Fibroblast of skin of left quadriceps (primary cell): ENCODE measurements around the gene GTF2I.
"Not testable (repeated sequence)": the region's sequence is repeated elsewhere in the genome, so short reads cannot be mapped to it uniquely, and the experiment has no call there.

Experiments
- DNase-seq, 2 experiments: peaks; one replicate each; pipeline ENCODE4 v3.0.0-alpha.2; 2013; ENCODE audit warnings: low read depth in 2 of 2

GTF2I gene

DNA sequence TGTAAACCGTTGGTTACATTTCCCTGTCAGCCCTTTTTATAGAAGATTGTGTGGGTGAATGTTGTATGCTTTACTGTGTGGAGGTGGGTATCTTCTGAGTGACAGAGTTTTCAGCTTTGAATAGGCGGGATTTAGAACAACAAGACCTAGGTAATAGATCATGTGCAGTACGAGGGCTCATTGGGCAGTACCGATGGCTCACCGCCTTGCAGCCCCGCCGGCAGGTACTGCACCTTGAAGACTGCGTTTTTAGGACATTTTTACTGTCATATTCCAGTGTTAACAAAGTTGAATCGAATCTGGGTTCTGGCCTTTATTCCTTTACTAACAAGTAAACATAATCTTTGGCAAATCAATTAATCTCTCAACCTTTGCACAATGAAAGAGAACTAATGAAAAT lies 60.4 kb downstream of the GTF2I start:
- DNase-seq, result no peak

DNA sequence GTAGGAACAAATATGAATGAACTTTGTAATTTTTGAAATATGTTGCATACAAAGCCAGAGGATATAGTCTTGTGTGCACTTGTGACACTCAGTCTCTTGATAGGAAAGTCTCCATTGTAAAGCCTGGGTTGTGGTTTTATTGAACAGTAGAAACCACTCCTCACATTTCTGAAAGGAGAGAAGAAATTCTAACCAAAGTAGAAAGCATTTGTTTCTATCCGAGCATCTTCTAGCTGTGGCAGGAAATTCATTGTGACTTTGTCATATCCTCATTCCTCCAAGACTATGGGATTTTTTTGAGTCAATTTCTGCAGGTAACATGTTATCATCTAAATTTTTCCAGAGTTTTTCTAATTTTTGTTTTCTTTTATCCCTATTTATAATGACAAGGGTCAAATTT lies 60.8 kb downstream of the GTF2I start:
- no peak for DNase-seq

DNA sequence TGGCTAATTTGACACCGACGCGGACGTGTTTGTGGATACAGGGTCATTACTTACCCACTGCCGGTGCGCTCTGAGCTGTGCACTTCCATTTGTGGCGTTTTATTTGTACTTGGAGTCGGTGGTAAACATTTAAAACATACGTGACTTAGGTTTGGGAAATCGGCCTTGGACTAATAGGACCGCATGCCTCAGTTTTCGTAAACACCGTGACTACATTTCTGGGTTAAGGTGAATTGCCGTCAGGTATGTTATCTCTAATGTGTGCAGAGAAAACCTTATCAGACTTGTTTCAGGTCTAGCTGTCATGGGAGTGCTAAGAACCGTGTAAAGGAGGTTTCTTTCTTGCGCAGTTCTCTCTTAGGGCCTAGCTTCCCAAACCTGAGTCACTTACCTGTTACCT lies 64.6 kb downstream of the GTF2I start:
- no peak for DNase-seq

DNA sequence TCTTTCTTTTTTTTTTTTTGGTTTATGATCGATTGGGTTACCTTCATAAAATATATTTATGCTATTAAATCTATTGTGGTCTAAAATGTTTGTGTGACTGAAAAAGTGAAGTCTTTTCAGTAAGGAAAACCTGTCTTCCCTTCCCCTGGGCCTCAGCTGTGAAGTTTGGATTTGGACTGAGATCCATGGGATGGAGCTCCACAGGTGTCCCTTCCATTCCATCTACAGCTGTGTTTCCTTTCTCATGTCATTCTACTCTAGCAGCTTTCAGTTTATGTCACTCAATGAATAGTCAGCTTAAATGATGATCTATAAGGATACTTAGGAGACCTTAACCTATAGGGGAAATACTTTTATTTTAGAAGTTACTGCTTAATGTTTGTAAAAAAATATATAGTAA lies 68.3 kb downstream of the GTF2I start:
- DNase-seq, result no peak

DNA sequence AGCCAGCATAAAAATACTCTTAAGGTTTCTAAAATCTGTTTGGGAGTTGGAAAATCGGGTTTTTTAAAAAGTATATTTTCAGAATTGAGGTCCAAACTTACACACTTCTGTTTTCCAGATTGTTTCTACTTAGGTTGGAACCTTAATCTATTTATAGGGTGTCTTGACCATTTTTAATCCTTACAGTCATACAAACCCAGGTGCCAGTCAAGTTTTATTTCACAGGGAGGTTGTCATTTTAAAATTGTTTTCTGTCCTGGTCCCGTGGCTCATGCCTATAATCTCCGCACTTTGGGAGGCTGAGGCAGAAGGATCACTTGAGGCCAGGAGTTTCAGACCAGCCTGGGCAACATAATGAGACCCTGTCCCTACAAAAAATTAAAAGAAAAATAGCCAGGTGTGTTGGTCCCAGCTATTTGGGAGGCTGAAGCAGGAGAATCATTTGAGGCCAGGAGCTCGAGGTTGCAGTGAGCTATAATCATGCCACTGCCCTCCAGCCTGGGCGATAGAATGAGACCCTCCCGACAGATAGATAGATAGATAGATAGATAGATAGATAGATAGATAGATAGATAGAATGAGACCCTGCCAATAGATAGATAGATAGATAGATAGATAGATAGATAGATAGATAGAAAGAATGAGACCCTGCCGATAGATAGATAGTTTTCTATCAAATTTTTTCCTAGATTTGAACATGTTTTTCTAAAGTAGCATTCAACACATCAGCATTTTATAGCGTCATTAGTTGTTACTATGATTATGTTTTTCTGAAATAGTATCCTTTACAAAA lies 69.0 kb downstream of the GTF2I start:
- DNase-seq, result no peak

DNA sequence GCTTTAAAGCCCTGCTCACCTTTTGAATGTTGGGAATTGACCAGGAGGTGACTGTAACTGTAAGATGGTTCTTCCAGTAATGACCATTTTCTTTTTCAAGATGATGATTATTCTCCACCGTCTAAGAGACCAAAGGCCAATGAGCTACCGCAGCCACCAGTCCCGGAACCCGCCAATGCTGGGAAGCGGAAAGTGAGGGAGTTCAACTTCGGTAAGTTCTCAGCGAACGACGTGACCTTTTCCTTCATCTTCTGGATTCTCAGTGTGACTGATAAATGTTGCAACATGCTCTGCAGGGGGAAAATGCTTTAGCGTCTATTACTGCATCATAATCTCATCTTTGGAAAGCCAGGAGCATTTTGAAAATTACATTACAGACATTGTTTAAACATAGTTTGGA lies 71.2 kb downstream of the GTF2I start:
- DNase-seq, result not testable (repeated sequence)

DNA sequence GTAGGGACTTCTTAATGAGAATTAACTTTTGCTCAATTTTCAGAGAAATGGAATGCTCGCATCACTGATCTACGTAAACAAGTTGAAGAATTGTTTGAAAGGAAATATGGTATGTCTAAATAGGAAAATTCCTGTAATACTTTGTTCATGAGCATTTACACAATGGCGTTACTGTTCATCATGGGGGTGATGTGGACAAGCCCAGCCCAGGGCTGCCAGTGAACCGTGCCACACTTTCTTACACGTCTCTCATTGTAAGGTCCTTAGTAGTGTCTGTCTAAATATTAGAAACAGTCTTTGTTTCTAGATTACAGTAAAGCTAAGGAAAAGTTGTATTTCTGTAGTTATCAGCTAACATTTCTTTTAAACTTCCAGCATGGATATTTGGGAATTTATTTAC lies 72.7 kb downstream of the GTF2I start:
- not testable (repeated sequence) for DNase-seq

DNA sequence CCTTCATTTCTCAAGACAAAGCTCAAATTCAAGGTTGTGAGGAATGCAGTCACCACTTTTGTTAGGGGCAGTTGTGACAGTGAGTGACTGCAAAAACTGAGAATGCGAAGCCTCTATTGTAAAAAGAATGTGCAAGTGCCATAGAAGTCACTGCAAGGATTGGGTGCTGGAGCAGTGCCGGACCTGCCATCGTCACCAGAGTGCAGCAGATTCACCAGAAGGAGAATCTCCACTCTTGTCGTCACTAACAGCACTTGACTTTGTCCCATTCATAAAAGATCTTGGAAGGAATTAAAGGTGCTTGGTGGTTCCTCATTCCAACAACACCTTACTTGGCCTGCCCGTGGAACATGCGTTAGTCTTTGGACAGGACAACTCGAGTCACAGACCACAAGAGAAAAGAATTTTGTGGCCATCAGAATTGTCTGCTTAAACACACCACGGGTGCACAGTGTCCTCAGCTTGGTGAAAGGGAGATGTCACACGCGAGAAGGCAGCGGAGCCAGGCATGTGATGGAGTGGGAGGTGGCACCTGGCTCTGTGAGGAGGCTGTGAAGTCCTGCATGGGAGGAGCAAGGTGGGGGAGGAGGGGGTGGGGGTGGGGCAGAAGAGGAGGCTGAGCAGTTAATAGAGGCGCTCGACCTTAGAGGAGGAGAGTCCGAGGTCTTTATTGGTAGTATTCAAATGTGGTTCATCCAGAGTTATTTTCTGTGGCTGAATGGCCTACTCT lies 82.6 kb downstream of the GTF2I start:
- not testable (repeated sequence) for DNase-seq

DNA sequence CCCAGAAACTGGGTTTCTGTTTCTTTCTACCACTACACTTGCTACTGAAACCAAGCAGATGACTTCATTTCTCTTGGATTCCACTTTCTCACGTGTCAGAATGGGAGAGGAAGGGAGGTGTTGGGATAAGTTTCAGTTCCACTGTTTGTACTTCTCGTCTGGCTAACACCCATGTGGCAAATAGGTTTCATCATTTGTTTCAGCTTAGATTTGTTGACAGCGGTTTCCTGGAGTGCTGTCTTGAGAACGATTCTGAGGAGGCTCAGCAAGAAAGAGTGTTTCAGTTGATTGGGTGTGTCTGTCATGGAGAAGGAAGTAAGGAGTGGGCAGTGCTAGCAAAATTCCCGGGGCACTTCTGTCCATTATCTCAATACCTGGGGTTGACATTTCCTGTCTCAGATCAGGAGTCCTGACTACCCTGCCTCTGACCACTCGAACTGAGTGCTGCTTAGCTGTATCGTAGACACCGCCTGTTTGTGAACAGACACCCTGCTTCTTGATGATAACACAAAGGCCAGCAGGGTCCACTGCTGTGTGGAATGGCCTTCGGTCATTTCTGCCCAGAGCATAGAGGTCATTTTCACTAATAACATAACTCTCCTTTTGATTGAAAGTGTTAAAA lies 86.5 kb downstream of the GTF2I start:
- not testable (repeated sequence) for DNase-seq

DNA sequence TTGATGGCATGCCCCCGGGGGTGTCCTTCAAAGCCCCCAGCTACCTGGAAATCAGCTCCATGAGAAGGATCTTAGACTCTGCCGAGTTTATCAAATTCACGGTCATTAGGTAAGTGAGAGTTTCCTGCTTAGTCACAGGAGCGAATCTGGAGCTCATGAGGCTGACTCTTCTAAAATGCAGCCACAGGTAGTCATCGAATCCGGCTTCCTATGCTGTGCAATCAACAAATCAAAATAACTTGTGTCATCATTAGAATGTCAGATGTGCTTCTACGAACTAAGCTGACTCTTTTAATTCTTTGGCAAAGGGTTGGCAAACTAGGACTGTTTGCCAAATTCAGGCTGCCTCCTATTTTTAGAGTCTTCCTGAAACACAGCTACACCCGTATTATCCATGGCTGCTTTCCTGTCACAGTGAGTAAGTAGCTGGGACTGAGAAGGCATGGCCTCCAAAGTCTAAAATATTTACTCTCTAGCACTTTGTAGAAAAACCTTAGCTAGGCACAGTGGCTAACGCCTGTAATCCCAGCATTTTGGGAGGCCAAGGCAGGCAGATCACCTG lies 96.5 kb downstream of the GTF2I start:
- not testable (repeated sequence) for DNase-seq

DNA sequence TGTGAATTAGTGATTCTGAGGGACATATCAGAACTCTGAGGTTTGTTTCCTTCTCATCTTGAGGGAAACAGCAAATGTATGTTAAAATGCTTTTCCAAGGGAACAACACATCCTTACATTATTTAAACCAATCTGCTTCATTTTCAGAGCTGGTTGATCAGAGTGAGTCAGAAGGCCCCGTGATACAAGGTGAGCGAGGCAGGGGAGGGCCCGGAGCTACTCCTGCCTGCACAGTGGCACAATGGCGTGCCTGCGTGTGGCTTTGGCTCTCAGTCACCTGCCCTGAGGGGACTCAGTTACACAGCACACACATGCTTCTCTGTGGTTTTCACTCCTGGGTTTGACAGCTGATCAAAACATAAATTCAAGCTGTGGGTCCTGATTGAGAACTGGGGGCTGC lies 99.2 kb downstream of the GTF2I start:
- not testable (repeated sequence) for DNase-seq

DNA sequence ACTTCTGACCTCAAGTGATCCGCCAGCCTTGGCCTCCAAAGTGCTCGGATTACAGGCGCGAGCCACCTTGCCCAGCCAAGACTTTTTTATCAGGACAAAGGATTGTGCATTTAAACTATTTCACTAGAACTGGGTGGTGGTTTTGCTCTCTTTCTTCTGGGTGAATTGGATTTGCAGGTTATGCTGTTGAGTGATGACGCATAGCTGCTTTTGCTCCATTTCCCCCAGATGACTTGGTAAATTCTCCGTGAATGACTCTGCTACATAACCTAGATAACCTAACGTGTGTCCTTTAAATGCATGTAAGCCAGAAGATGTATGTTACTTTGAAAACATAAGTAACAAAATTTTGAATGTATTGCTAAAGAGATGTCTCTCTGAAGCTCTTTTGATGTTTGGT lies 100.8 kb downstream of the GTF2I start:
- not testable (repeated sequence) for DNase-seq

DNA sequence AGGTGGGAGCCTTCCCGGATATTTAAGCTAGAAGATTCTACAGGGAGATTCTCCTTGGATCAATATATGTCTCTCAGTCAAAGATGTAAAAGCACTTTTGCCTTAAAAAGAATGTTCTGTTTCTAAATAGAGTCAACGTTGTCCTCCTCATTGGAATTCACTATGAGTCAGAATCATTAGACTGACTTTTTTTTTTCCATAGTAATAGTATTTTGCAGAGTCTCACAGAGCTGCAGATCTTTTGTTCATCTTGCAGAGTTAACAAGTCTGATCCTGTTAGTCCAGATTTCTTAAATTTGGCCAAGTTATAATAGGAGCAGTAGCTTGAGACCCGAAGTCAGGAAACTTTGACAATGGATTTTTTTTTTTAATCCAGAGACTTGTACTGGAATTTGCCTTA lies 101.5 kb downstream of the GTF2I start:
- not testable (repeated sequence) for DNase-seq

DNA sequence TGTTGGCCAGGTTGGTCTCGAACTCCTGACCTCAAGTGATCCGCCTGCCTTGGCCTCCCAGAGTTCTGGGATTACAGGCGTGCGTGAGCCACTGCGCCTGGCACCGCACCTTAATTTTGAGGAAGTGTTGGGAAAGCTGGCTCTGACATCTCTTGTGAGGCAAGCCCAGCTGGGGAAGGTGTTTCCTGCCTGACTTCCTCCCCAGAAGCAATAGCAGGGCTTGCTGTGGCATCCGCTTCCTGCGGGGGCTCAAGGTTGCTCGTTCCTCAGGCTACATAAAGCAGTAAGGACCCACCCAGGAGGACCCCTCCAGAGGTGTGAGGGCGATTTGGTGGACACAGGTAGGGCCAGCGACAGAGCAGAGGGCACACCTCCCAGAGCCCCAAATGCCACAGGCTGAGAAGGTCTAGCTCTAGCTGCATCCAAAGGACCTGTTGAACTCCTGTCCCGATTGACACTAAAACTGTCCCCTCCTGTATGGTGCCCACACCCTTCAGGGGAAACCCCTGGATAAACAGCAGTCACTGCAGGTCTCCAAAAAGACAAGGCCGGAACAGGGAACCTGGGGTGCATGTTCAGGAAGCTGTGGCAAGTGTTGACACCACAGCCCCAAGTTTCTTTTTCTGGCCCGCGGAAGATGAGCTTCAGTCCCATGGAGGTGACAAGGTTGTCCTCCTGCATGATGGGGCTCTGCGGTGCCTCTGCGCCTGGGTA lies 107.8 kb downstream of the GTF2I start:
- not testable (repeated sequence) for DNase-seq

DNA sequence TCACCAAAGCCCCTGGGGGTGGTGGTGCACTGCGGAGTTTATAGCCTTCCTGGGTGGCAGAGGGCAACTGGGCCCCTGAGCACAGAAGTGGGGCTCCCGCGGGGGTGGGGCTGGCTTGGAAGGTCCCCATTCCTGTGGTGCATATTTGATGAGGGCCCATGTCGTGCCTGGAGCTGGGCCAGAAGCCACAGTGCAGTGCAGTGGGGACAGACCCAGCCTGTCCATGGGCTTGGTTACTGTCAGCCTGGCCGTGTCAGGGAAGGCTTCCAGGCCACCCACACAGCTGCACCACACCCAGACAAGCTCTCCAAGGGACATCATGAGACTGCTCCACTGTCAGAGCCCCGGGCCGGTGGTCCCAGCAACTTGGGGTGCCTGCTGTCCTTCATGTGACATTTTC lies 109.0 kb downstream of the GTF2I start:
- DNase-seq, result not testable (repeated sequence)

DNA sequence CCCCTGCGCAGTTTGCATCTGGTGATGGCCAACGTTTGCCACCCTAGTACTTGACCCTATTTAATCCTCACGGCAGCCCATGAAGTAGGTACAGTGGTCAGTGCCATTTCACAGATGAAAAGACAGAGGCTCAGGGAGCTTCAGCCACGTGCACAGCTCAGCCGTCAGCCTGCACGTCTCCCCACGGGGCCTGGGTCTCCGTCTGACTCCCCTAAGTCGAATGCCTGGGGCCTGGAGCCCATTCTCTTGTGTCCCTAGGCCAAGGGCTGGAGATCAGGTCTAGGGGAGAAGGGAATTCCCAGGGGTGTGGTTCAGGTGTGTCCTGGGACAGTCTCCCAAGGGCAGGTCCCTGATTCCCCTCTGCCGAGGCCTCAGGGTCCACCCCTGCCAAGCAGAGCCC lies 109.5 kb downstream of the GTF2I start:
- not testable (repeated sequence) for DNase-seq

DNA sequence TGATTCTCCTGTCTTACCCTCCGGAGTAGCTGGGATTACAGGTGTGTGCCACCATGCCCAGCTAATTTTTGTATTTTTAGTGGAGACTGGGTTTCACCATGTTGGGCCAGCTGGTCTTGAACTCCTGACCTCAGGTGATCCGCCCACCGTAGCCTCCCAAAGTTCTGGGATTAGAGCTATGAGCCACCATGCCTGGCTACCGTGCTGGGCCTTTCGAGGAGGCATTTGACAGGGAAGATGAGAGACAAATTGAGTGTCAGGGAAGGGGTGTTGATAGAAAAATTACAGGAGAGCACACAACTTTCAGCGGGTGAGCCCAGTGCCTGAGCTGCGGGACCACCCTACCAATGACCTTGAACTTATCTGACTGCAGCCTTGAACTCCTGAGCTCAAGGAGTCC lies 112.5 kb downstream of the GTF2I start:
- DNase-seq, result not testable (repeated sequence)

DNA sequence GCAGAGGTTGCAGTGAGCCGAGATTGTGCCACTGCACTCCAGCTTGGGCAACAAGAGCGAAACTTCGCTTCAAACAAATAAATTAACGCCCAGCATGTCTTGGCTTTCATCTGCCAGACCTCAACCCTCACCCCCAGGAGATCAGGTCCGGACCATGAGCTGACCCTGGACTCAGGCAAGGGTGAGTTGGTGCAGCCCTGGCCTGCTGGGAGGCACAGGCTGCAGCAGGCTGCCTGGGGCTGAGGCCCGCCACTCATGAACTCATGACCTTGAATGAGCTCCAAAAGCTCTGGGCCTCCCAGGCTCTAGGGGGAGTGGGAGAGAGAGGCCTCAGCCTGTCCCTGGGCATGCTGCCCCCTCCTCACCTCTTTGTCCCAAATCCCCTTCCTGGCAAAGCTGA lies 114.6 kb downstream of the GTF2I start:
- not testable (repeated sequence) for DNase-seq

DNA sequence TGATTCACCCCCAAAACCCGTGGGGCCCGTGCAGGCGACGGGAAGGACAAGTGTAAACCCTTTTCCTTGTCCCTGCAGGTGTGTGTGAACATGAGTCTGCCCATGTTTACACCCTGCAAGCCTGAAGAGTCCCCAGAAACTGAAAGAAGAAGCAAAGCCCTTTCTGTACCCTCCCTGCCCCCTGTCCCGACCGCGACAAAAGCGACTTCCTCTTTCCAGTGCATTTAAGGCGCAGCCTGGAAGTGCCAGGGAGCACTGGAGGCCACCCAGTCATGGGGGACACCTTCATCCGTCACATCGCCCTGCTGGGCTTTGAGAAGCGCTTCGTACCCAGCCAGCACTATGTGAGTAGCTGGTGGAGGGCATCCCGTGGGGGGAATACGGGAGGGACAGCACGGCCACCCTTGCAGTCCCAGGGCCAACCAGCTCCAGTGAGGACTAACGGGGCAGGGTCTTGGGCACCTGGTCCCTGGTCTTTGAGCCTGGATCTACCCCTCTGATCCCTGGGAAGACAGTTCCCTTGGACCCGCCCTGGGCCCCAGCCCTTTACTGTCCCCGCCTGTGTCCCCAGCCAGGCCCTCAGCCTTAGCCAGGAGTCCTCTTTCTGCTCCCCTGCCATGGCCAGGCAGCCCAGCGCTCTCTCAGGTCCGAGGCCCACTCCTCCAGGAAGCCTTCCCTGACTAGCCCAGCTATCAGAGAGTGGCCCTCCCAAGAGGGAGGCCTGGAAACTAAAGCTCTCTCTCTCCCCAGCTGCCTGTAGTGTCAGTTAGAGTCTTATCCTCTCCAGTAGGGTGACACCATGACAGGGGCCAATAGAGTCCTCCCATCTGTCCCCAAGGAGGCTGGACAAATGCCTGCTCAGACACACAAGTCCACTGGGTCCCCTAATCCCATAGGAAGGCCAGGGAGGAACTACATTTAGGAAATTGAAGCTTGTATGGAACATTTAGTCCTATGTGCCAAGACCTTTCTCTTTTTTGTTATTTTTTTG lies 116.5 kb downstream of the GTF2I start, which contains the start of gene NCF1:
TSS of gene NCF1 (plus strand) at position 252 of the 991 bp plus-strand sequence. CDS start at position 273, 21 bp downstream.
- DNase-seq, result not testable (repeated sequence)

DNA sequence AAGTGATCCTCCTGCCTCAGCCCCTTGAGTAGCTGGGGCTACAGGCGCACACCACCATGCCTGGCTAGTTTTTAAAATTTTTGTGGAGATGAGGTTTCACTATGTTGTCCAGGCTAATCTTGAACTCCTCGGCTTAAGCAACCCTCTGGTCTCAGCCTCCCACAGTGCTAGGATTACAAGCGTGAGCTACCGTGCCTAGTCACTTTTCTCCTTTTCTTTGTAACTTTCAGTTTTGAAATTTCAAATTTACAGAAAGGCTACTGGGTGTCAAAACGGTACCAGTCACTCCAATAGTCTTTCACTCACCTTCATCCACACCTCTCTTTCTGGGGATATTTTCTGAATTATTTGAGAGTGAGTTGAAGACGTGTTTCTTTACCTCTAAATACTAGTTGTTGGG lies 117.6 kb downstream of the GTF2I start:
- DNase-seq, result not testable (repeated sequence)
